Stimulated activated CD8-positive, alpha-beta memory T cell treated with anti-CD3 and anti-CD28 coated beads, Interleukin-12 subunit alpha, Interleukin-12 subunit beta, amount 100 ng/mL, for 4 hours (primary cell): ENCODE data around the gene MYO15A.

ENCODE experiments used
- DNase-seq: peaks from one replicate; pipeline ENCODE4 v3.0.0-alpha.2; 2020; ENCODE audit warnings: low read depth

Gene MYO15A, protein sequence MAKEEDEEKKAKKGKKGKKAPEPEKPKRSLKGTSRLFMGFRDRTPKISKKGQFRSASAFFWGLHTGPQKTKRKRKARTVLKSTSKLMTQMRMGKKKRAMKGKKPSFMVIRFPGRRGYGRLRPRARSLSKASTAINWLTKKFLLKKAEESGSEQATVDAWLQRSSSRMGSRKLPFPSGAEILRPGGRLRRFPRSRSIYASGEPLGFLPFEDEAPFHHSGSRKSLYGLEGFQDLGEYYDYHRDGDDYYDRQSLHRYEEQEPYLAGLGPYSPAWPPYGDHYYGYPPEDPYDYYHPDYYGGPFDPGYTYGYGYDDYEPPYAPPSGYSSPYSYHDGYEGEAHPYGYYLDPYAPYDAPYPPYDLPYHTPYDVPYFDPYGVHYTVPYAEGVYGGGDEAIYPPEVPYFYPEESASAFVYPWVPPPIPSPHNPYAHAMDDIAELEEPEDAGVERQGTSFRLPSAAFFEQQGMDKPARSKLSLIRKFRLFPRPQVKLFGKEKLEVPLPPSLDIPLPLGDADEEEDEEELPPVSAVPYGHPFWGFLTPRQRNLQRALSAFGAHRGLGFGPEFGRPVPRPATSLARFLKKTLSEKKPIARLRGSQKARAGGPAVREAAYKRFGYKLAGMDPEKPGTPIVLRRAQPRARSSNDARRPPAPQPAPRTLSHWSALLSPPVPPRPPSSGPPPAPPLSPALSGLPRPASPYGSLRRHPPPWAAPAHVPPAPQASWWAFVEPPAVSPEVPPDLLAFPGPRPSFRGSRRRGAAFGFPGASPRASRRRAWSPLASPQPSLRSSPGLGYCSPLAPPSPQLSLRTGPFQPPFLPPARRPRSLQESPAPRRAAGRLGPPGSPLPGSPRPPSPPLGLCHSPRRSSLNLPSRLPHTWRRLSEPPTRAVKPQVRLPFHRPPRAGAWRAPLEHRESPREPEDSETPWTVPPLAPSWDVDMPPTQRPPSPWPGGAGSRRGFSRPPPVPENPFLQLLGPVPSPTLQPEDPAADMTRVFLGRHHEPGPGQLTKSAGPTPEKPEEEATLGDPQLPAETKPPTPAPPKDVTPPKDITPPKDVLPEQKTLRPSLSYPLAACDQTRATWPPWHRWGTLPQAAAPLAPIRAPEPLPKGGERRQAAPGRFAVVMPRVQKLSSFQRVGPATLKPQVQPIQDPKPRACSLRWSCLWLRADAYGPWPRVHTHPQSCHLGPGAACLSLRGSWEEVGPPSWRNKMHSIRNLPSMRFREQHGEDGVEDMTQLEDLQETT (N-terminal part only)

GRCh38 chr17:18108401-18109312, at the start of gene MYO15A:
Gene MYO15A (plus strand): TSS chr17:18108756. CDS start chr17:18118801, 10,045 bp downstream.
- no peak for DNase-seq

GRCh38 chr17:18059283-18059682, 49.3 kb upstream of the MYO15A start:
- DNase-seq = no peak

GRCh38 chr17:18064053-18064452, 44.5 kb upstream of the MYO15A start:
- no peak for DNase-seq

GRCh38 chr17:18065546-18065945, 43.0 kb upstream of the MYO15A start:
- DNase-seq = no peak

DNA sequence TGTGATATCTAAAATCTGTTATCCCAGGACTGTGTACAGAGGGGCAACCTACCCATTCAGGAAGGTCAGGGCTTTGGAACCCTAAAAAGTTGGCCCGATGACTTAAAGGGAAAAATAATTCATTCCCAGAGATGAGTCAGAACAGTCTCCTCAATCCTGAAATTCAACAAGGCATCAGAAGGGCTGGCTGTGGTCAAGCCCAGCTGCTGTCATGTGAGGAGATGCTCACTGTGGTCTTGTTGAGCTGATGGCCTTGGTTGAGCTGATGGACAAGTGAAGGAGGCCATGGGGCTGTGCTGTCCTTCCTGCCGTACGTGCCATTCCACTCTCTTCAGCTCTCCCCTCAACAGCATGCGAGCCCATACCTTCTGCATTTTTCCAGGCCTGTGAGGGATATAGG, 41.7 kb upstream of the MYO15A start:
- no peak for DNase-seq

DNA sequence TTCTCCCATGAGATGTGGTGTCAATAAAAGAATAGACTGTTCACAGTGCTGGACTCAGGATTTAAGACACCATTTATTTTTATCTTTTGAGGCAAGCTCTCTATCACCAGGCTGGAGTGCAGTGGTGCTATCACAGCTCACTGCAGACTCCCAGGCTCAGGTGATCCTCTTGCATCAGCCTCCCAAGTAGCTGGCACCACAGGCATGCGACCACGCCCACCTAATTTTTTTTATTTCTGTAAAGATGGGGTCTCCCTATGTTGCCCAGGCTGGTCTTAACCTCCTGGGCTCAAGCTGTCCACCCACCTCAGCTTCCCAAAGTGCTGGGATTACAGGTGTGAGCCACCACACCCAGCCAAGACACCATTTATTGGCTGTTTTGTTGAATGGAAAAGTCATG, 39.5 kb upstream of the MYO15A start:
- no peak for DNase-seq

GRCh38 chr17:18070861-18071340, 37.7 kb upstream of the MYO15A start:
- DNase-seq = no peak

DNA sequence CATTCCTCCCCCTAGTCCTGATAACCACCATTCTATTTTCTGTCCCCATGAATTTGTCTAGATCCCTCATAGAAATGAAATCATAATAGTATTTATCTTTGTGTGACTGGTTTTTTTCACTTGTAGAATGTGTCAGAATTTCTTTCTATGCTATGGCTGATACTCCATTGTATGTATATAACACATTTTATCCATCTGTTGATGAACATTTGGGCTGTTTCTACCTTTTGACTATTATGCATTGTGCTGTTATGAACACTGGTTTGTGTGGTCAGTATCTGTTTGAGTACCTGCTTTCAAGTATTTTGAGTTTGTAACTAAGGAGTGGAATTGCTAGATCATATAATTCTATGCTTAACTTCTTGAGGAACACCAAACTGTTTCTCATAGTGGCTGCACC, 36.8 kb upstream of the MYO15A start:
- DNase-seq = no peak

DNA sequence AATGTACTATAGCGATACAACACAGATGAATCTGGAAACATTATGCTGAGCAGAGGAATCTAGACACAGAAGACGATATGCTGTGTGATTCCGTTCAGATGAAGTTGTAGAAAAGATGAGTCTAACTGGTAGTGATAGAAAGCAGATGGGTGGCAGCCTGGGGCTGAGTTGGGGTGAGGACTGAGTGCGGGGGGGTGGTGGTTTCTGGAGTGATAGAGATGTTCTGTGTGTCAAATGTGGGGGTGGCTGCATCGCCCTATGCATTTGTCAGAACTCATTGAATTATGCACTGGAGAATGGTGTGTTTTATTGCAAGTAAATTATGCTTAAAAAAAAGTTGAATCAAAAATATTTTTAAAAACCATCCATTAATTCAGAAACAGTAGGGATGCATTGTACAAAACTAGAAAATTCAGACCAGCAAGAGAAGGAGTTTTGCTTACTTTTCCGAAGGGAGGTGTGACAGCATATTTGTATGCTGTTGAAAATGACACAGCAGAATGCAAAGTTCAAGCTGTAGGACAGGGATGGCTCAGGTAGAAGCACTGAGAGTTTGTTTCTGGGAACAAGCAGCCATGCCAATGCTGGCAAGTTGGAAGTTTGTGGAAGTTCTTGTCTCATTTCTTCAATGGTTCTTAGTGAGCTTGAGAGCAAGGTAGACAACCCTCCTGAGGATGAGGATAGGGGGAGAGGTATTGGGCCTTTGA, 33.8 kb upstream of the MYO15A start:
- no peak for DNase-seq

DNA sequence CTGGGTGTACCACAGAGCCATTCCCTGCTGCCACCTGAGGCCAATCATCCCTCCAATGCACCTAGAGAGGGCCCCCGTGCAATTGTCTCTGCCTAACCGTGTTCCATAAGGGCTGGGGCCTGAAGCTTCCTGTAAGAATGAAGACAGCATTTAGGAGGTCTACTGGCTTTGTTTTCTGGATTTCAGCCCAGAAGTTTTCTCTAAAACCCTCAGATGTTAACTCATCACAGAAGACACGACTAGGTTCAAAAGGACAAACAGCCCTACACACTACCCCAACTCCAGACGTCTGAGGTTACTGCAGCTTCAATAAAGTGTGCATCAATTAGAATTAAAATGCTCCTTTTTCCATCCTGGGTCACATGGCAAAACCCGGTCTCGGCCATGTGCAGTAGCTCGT, 31.6 kb upstream of the MYO15A start:
- no peak for DNase-seq

- no peak for DNase-seq
Measured at GRCh38 chr17:18079543-18079942, 29.0 kb upstream of the MYO15A start.

DNA sequence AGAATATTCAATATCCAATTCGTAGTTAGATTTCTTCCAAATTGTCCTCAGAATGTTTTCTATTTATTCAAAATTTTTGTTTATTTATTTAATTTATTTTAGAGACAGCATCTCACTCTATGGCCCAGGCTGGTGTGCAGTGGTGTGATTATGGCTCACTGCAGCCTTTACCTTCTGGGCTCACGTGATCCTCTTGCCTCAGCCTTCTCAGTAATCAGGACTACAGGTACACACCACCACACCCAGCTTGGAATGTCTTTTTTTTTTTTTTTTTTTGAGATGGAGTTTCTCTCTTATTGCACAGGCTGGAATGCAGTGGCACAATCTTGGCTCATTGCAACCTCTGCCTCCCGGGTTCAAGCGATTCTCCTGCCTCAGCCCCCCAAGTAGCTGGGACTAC, 24.3 kb upstream of the MYO15A start:
- DNase-seq = no peak

DNA sequence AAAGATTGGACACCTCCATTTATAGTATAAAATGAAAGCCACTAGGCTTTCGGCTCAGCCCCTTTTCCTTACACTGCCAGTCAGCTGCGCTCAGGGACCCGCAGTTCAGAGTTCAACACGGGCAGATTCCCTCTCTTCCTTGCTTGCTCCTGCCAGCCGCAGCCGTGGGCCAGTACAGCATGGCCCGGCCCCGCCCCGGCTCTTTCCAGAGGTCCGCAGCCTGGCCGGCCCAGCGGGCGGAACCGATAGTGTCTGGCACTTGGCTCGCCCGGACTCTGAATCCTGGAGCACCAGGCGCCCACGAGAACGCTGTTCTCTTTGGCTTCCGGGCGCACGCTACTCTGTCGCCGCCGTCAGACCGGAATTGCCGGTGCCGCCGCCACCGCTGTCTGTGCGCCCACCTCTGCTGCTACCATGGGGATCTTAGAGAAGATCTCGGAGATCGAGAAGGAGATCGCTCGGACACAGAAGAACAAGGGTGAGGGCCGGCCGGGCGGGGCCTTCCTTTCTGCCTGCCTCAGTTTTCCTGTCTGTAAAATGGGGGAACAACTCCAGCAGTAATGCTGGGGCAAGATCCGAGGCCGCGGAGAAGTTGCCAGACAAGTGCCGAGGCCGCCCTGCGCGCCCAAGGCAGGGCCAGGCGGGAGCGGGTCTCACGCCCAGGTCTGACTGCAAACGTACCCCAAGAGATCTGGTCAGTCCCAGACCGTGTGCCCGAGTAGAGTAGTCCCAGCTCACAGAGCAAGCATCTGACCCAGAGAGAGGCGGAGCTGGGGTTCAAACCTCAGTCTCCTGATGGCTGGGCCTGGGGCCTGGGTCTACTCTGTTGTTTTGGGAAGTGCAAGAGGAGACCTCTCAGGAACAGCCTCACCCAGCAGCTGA, 20.7 kb upstream of the MYO15A start, which contains the start of gene DRG2:
Gene DRG2 (plus strand): TSS at position 339 of the 882 bp plus-strand sequence. CDS start 76 bp downstream, at position 415.
- peak; percentile 78 for DNase-seq

- DNase-seq = no peak
Measured at GRCh38 chr17:18089613-18090012, 18.9 kb upstream of the MYO15A start.

DNA sequence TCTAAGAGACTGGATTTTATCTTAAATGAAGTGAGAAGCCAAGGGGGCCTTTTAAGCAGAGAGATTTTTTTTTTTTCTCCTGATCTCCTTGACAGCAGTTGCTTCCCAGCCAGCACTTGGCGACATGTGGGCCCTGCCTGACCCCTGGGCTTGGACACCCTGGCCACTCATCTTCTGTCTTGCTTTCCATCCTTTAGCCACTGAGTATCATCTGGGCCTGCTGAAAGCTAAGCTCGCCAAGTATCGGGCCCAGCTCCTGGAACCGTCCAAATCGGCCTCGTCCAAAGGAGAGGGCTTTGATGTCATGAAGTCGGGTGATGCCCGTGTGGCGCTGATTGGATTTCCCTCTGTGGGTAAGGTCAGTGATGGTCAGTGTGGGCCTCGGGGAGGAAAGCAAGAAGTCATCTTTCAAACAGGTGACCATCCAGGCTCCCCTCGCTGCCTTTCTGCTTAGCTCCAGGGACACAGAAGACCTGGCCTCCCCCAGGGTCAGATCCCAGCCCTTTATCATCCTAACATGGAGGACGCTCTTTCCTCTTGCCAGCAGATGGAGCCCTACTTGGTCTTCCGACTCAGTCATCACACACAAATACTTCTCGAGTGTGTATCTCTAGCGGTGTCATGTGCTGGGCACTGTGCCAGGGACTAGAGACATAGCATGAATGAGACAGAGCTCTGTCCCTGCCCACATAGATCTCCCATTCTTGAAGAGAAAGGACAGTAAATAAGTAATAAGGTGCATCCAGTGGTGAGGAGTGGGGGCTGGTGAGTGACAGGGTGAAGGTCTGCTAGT, 14.7 kb upstream of the MYO15A start:
- DNase-seq = no peak

DNA sequence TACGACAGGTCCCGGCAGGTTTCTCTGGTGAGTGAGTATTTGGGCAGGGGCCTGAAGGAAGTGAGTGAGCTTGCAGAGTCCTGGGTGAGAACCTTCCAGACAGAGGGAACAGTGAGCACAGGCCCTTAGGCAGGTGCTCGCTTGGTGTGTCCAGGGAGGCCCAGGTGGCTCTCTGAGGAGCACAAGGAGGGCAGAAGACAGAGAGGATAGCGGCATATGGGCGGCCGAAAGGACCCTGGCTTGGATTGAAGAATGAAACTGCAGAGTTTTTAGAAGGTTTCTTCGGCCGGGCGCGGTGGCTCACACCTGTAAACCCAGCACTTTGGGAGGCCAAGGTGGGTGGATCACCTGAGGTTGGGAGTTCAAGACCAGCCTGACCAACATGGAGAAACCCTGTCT, 14.1 kb upstream of the MYO15A start:
- no peak for DNase-seq

DNA sequence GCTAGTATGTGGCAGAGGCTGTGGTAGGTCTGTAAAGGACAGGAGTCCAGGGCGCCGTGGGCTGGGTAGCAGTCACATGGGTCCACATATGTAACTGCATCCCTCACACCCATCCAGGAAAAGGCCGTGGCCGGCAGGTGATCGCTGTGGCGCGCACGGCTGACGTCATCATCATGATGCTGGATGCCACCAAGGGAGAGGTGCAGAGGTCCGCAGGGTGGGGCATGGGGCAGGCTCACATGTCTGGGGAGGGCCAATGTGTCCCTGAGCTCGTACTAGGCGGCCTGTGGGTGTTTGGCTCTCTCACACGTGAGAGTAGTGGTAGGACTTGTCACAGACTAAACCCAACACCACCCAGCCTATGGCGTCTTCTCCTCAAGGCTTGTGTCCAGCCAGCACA, 9.0 kb upstream of the MYO15A start:
- DNase-seq = no peak

GRCh38 chr17:18100616-18101015, 7.9 kb upstream of the MYO15A start:
- no peak for DNase-seq

DNA sequence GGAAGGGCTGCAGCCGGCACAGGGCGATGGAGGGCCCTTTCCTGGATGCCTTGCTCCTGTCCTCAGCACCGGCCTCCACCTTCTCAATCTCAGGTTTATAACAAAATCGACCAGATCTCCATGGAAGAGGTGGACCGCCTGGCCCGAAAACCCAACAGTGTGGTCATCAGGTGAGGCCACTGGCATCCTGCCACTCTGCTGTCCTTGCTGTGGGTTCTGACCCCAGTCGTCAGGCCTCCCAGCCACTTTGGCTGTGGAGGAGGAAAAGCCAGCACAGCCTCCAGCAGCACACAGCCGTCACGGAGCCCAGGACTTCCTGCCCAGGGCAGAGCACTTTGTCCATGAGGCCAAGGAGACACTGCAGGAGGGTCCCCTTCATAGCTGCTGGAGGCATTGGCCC, 6.7 kb upstream of the MYO15A start:
- no peak for DNase-seq
